ENCODE measurements around the gene FNBP1L. TPM values are rescaled to one million over a fixed set of nuclear protein-coding genes. Genes with fewer than 3 reads are reported as not detected.
"Not testable (repeated sequence)": the region's sequence is repeated elsewhere in the genome, so short reads cannot be mapped to it uniquely, and the experiment has no call there.

The FNBP1L gene
- total RNA-seq, 1 experiment from 2014 or later: 33.4 TPM

DNA sequence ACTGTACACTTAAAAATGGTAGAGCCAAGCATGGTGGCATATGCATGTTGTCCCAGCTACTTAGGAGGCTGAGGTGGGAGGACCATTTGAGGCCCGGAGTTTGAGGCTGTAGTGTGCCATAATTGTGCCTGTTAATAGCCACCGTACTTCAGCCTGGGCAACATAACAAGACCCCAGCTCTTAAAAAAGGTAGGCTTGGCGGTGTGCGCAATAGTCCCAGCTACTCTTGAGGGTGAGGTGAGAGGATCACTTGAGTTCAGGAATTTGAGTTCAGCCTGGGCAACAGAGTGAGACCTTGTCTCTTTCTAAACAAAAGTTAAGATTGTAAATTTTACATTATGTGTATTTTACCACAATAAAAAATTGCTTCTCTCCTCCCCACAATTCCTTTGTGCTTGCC is 19.7 kb downstream of the FNBP1L start:
- no peak overlapping the region for H3K4me3 ChIP-seq (ENCODE audit: low read depth, low read length)
- Mint-ChIP-seq H3K4me1 (ENCODE audit: low read depth, unreplicated experiment) (no peaks in the 10 kb centered on the region), H3K9me3 (ENCODE audit: unreplicated experiment) (no peaks in the 10 kb centered on the region), H3K27ac (ENCODE audit: unreplicated experiment) (no peak overlapping the region), H3K27me3 (ENCODE audit: insufficient read depth, unreplicated experiment) (no peaks in the 10 kb centered on the region), H3K4me3 (ENCODE audit: unreplicated experiment) (no peak overlapping the region), H3K36me3 (ENCODE audit: insufficient read depth, unreplicated experiment) (peaks cover 4% of the 10 kb centered on the region)
- no peaks in the 10 kb centered on the region for H3K4me1 ChIP-seq
- POLR2A ChIA-PET: no interaction called here
- no peaks in the 10 kb centered on the region for H3K36me3 ChIP-seq (ENCODE audit: control insufficient read depth, insufficient read depth, low read length)
- CTCF ChIA-PET: no interaction called here
- intact Hi-C loops (cut with micrococcal nuclease; ENCODE audit: unreplicated experiment): no loop called here
- TF ChIP-seq, protein P1, sequence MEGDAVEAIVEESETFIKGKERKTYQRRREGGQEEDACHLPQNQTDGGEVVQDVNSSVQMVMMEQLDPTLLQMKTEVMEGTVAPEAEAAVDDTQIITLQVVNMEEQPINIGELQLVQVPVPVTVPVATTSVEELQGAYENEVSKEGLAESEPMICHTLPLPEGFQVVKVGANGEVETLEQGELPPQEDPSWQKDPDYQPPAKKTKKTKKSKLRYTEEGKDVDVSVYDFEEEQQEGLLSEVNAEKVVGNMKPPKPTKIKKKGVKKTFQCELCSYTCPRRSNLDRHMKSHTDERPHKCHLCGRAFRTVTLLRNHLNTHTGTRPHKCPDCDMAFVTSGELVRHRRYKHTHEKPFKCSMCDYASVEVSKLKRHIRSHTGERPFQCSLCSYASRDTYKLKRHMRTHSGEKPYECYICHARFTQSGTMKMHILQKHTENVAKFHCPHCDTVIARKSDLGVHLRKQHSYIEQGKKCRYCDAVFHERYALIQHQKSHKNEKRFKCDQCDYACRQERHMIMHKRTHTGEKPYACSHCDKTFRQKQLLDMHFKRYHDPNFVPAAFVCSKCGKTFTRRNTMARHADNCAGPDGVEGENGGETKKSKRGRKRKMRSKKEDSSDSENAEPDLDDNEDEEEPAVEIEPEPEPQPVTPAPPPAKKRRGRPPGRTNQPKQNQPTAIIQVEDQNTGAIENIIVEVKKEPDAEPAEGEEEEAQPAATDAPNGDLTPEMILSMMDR (IDR thresholded peaks at IDR 0.05; ENCODE audit: insufficient read depth in 1 of 2, low read depth in 1 of 2, low read length in 1 of 2, severe bottlenecking in 1 of 2, unreplicated experiment in 1 of 2): no peak
- H3K9me3 ChIP-seq: no peaks in the 10 kb centered on the region
- DNase-seq: no peak
- no TSS peak for BruUV-seq (replicated peaks)
- H3K27me3 ChIP-seq (replicated peaks; ENCODE audit: control insufficient read depth, insufficient read depth, low read length): no peaks in the 10 kb centered on the region

DNA sequence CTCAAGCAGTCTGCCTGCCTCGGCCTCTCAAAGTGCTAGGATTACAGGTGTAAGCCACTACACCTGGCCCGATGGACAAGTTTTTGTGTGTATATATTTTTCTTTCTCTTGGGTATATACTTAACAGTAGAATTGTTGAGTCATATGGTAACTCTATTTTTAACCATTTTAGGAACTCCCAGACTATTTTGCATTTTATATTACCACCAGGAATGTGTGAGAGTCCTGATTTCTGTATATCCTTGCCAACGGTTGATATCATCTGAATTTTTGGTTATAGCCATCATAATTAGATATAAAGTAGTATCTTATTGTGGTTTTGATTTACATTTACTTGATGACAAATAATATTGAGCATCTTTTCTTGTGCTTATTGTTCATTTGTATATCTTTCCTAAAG is 20.7 kb downstream of the FNBP1L start:
- no TSS peak for BruUV-seq (replicated peaks)
- Histone ChIP-seq H3K9me3 (no peaks in the 10 kb centered on the region), H3K27me3 (replicated peaks; ENCODE audit: control insufficient read depth, insufficient read depth, low read length) (no peaks in the 10 kb centered on the region), H3K4me3 (ENCODE audit: low read depth, low read length) (no peak overlapping the region), H3K4me1 (no peaks in the 10 kb centered on the region), H3K36me3 (ENCODE audit: control insufficient read depth, insufficient read depth, low read length) (no peaks in the 10 kb centered on the region)
- CTCF ChIA-PET: no interaction called here
- no peak for DNase-seq
- POLR2A ChIA-PET: no interaction called here
- intact Hi-C loops (cut with micrococcal nuclease; ENCODE audit: unreplicated experiment): no loop called here
- TF ChIP-seq, protein P1 (IDR thresholded peaks at IDR 0.05; ENCODE audit: insufficient read depth in 1 of 2, low read depth in 1 of 2, low read length in 1 of 2, severe bottlenecking in 1 of 2, unreplicated experiment in 1 of 2): no peak
- no peaks in the 10 kb centered on the region for H3K9me3 Mint-ChIP-seq (ENCODE audit: unreplicated experiment)
- H3K4me1 Mint-ChIP-seq (ENCODE audit: low read depth, unreplicated experiment): peaks cover 3% of the 10 kb centered on the region
- no peaks in the 10 kb centered on the region for H3K27me3 Mint-ChIP-seq (ENCODE audit: insufficient read depth, unreplicated experiment)
- H3K27ac Mint-ChIP-seq (ENCODE audit: unreplicated experiment): no peak overlapping the region
- H3K36me3 Mint-ChIP-seq (ENCODE audit: insufficient read depth, unreplicated experiment): peaks cover 4% of the 10 kb centered on the region
- H3K4me3 Mint-ChIP-seq (ENCODE audit: unreplicated experiment): no peak overlapping the region

DNA sequence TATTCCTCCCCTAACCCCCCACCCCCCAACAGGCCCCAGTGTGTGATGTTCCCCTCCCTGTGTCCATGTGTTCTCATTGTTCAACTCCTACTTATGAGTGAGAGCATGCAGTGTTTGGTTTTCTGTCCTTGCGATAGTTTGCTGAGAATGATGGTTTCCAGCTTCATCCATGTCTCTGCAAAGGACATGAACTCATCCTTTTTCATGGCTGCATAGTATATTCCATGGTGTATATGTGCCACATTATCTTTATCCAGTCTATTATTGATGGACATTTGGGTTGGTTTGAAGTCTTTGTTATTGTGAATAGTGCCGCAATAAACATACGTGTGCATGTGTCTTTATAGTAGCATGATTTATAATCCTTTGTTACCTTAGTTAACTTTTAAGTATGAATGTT is 21.3 kb downstream of the FNBP1L start:
- H3K36me3 Mint-ChIP-seq (ENCODE audit: insufficient read depth, unreplicated experiment); H3K27me3 ChIP-seq (replicated peaks; ENCODE audit: control insufficient read depth, insufficient read depth, low read length); H3K4me1 Mint-ChIP-seq (ENCODE audit: low read depth, unreplicated experiment); intact Hi-C loops (cut with micrococcal nuclease; ENCODE audit: unreplicated experiment); H3K36me3 ChIP-seq (ENCODE audit: control insufficient read depth, insufficient read depth, low read length); H3K4me1 ChIP-seq; H3K9me3 Mint-ChIP-seq (ENCODE audit: unreplicated experiment); POLR2A ChIA-PET; H3K4me3 Mint-ChIP-seq (ENCODE audit: unreplicated experiment); H3K9me3 ChIP-seq; H3K27me3 Mint-ChIP-seq (ENCODE audit: insufficient read depth, unreplicated experiment); H3K4me3 ChIP-seq (ENCODE audit: low read depth, low read length); H3K27ac Mint-ChIP-seq (ENCODE audit: unreplicated experiment); BruUV-seq (replicated peaks); DNase-seq; CTCF ChIA-PET: not testable (repeated sequence)

DNA sequence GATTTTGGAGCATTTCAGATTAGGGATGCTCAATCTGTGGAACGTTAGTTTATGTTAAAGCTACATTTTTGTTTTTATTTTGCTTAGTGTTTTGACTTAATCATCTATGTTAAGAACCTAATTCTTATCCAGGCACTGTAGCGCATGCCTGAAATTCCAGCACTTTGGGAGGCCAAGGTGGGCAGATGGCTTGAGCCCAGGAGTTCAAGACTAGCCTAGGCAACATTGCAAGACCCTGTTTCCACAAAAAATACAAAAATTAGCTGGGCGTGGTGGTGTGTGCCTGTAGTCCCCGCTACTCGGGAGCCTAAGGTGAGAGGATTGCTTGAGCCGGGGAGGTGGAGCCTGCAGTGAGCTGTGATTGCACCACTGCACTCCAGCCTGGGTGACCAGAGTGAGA is 23.4 kb downstream of the FNBP1L start:
- DNase-seq: no peak
- no peak overlapping the region for H3K4me3 ChIP-seq (ENCODE audit: low read depth, low read length)
- Mint-ChIP-seq H3K27me3 (ENCODE audit: insufficient read depth, unreplicated experiment) (no peaks in the 10 kb centered on the region), H3K36me3 (ENCODE audit: insufficient read depth, unreplicated experiment) (peaks cover 12% of the 10 kb centered on the region), H3K4me3 (ENCODE audit: unreplicated experiment) (no peak overlapping the region), H3K4me1 (ENCODE audit: low read depth, unreplicated experiment) (peaks cover 15% of the 10 kb centered on the region), H3K27ac (ENCODE audit: unreplicated experiment) (no peak overlapping the region), H3K9me3 (ENCODE audit: unreplicated experiment) (no peaks in the 10 kb centered on the region)
- TF ChIP-seq, protein P1 (IDR thresholded peaks at IDR 0.05; ENCODE audit: insufficient read depth in 1 of 2, low read depth in 1 of 2, low read length in 1 of 2, severe bottlenecking in 1 of 2, unreplicated experiment in 1 of 2): no peak
- intact Hi-C loops (cut with micrococcal nuclease; ENCODE audit: unreplicated experiment): no loop called here
- H3K27me3 ChIP-seq (replicated peaks; ENCODE audit: control insufficient read depth, insufficient read depth, low read length): no peaks in the 10 kb centered on the region
- ChIA-PET CTCF (no interaction called here), POLR2A (no interaction called here)
- no peaks in the 10 kb centered on the region for H3K36me3 ChIP-seq (ENCODE audit: control insufficient read depth, insufficient read depth, low read length)
- BruUV-seq (replicated peaks): no TSS peak
- peaks cover 10% of the 10 kb centered on the region for H3K4me1 ChIP-seq
- H3K9me3 ChIP-seq: no peaks in the 10 kb centered on the region; the same call in 1 of the 2 replicates

Measured in Caco-2 (cell line).